HG03139 (cell line): ENCODE data around the gene MTREX.

Experiments
- ATAC-seq: cut with Tn5 transposase; IDR thresholded peaks from one replicate; pipeline ENCODE4 v1.9.1; 2021; ENCODE audit not compliant: unreplicated experiment

The MTREX gene

GRCh38 chr5:55469839-55470238, 162.1 kb downstream of the MTREX start:
- no peak for ATAC-seq

GRCh38 chr5:55470282-55470681, 162.5 kb downstream of the MTREX start:
- ATAC-seq: no peak

- ATAC-seq: no peak
These were observed 163.7 kb downstream of the MTREX start for GRCh38 chr5:55471468-55471867.

GRCh38 chr5:55472642-55473041, 164.9 kb downstream of the MTREX start:
- no peak for ATAC-seq
